Astrocyte (in vitro differentiated cells and primary cell): ENCODE results near the gene NCBP1.

Experiments
- CTCF ChIP-seq: IDR thresholded peaks from 2 replicates; pipeline ENCODE4 v1.5.1; 2011; ENCODE audit warnings: low read depth, mild to moderate bottlenecking, inconsistent platforms, low read length, moderate library complexity; ENCODE audit not compliant: insufficient read depth
- EZH2 ChIP-seq: IDR thresholded peaks from 2 replicates; pipeline ENCODE4 v1.6.1; 2012; ENCODE audit warnings: mild to moderate bottlenecking, low read length, inconsistent platforms; ENCODE audit not compliant: insufficient read depth

- no peak for TF ChIP-seq CTCF
- TF ChIP-seq EZH2: no peak
These were observed 84.2 kb downstream of the NCBP1 start for GRCh38 chr9:97717866-97718265.
